ENCODE results near the gene GRK6. TPM values are rescaled to one million over a fixed set of nuclear protein-coding genes. Genes with fewer than 3 reads are reported as not detected.

GRK6 gene
- total RNA-seq, 1 donor, result 19.2 TPM

DNA sequence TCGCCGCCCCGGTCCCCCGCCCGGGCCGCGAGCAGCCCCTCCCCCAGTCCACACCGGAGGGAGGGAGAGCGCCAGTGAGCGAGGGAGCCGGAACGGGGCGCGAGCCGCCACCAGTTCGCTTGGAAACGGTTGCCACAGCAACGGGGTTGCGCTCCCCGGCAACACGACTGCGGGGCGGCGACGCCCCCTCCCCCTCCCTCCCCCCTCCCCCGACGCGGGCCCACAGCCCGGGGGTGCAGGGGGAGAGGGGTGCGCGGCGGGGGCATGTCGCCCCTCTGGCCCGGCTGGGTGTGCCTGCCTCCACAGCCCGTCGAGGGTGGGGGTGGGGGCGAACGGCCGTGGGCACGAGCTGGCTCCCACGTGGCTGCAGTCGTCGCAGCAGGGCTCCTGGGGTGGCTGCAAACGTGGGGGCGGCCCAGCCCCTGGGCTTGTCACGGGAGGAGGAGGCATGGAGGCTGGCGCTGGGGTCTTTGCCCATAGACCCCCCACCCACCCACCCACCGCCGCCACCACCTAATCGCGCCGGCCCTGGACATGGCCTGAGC, 20.7 kb downstream of the GRK6 start:
- peaks cover 15% of the 10 kb centered on the region for H3K79me2 ChIP-seq (ENCODE audit: insufficient read depth, low read length)
- peaks cover 34% of the 10 kb centered on the region for H4K20me1 ChIP-seq (ENCODE audit: insufficient read depth, low read length)
- TF ChIP-seq, protein P1, sequence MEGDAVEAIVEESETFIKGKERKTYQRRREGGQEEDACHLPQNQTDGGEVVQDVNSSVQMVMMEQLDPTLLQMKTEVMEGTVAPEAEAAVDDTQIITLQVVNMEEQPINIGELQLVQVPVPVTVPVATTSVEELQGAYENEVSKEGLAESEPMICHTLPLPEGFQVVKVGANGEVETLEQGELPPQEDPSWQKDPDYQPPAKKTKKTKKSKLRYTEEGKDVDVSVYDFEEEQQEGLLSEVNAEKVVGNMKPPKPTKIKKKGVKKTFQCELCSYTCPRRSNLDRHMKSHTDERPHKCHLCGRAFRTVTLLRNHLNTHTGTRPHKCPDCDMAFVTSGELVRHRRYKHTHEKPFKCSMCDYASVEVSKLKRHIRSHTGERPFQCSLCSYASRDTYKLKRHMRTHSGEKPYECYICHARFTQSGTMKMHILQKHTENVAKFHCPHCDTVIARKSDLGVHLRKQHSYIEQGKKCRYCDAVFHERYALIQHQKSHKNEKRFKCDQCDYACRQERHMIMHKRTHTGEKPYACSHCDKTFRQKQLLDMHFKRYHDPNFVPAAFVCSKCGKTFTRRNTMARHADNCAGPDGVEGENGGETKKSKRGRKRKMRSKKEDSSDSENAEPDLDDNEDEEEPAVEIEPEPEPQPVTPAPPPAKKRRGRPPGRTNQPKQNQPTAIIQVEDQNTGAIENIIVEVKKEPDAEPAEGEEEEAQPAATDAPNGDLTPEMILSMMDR (IDR thresholded peaks at IDR 0.05; ENCODE audit: extremely low read depth, low read depth, low read length), result no peak
- H3K36me3 ChIP-seq (ENCODE audit: insufficient read depth, low read length), result peaks cover 5% of the 10 kb centered on the region
- H3K27ac ChIP-seq (ENCODE audit: low read depth, low read length), result peak overlapping the region; percentile 25
- H3K4me1 ChIP-seq (ENCODE audit: insufficient read depth, low read length), result peaks cover 18% of the 10 kb centered on the region
- H2AFZ ChIP-seq (ENCODE audit: low read length), result no peak overlapping the region
- peak overlapping the region; percentile 97 for H3K4me2 ChIP-seq (ENCODE audit: insufficient read depth, low read length)
- no peaks in the 10 kb centered on the region for H3K27me3 ChIP-seq (ENCODE audit: insufficient read depth, low read length)
- no peaks in the 10 kb centered on the region for H3K9me3 ChIP-seq (ENCODE audit: low read depth, low read length)
- peak overlapping the region; percentile 82 for H3K4me3 ChIP-seq (ENCODE audit: insufficient read depth, low read length)
- DNase-seq (ENCODE audit: insufficient read length, low spot score, missing footprints), result peak; percentile 96

DNA sequence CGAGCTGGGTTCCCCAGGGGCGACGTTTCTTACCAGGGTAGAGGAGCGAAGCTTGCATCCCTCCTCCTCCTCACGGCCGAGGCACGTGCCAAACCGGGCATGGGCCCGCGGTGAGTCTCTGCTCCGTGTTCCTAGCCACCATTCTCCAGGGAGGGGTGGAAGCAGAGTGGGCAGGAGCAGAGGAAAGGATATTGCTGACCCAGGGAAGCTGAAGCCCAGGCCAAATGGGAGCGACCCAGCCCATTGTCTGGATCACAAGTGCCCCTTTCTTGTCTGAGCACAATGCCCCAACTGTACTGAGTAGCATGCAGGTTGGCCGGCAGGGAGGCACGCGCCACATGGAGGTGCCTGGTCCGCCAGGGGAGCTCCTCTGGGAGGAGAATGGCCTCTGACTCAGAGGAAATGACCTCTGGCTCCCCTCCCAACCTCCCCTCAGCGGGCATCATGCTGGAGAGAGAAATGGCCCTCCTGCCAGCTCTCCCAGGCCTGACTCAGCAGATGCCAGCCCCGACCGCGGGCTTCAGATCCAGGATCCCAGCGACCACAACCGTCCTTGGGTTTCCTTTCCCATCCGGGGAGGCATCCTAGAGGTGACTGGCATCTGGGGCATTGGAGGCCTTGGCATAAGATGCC, 21.3 kb downstream of the GRK6 start:
- peak overlapping the region; percentile 25 for H3K27ac ChIP-seq (ENCODE audit: low read depth, low read length)
- H3K27me3 ChIP-seq (ENCODE audit: insufficient read depth, low read length), result no peaks in the 10 kb centered on the region
- H3K36me3 ChIP-seq (ENCODE audit: insufficient read depth, low read length), result peaks cover 7% of the 10 kb centered on the region
- peak overlapping the region; percentile 82 for H3K4me3 ChIP-seq (ENCODE audit: insufficient read depth, low read length)
- peak; percentile 99 for DNase-seq (ENCODE audit: insufficient read length, low spot score, missing footprints)
- peaks cover 18% of the 10 kb centered on the region for H3K4me1 ChIP-seq (ENCODE audit: insufficient read depth, low read length)
- H3K9me3 ChIP-seq (ENCODE audit: low read depth, low read length), result no peaks in the 10 kb centered on the region
- H3K4me2 ChIP-seq (ENCODE audit: insufficient read depth, low read length), result peak overlapping the region; percentile 97
- H3K79me2 ChIP-seq (ENCODE audit: insufficient read depth, low read length), result peaks cover 15% of the 10 kb centered on the region
- TF ChIP-seq, protein P1 (IDR thresholded peaks at IDR 0.05; ENCODE audit: extremely low read depth, low read depth, low read length), result no peak
- H4K20me1 ChIP-seq (ENCODE audit: insufficient read depth, low read length), result peaks cover 40% of the 10 kb centered on the region
- H2AFZ ChIP-seq (ENCODE audit: low read length), result no peak overlapping the region

DNA sequence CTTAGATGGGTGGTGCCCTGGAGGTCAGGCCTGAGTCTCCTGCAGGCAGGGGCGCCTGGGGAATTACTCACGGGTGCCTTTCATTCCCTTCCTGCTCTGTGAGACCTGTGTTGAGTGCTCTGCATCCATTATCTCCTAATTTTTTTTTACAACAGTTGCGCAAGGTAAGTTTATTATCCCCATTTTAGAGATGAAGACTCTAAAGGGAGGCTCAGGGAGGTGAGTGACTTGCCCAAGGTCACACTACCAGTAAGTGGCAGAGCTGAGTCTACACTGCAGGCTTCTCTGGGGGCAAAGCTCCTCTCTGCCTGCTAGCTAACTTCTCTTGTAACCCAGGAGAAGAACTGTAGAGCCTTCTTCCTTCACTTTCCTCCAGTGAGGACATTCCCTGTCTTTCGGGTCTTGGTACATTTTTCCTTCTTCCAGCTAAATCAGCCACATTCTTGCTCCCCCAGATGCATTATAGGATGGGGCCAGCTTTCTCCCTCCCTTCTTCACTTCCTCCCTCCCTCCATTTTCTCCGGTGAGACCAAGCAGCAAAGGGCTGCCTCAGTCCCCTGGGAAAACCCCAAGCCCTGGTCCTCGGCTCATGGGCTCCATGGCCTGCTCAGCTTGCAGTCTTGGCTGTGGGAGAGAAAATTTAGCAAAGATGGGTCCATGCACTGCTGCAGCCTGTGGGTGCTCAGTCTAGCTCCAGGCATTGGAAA, 21.9 kb downstream of the GRK6 start:
- peaks cover 18% of the 10 kb centered on the region for H3K4me1 ChIP-seq (ENCODE audit: insufficient read depth, low read length)
- peak overlapping the region; percentile 82 for H3K4me3 ChIP-seq (ENCODE audit: insufficient read depth, low read length)
- H3K9me3 ChIP-seq (ENCODE audit: low read depth, low read length), result no peaks in the 10 kb centered on the region
- peaks cover 15% of the 10 kb centered on the region for H3K79me2 ChIP-seq (ENCODE audit: insufficient read depth, low read length)
- H2AFZ ChIP-seq (ENCODE audit: low read length), result no peak overlapping the region
- TF ChIP-seq, protein P1 (IDR thresholded peaks at IDR 0.05; ENCODE audit: extremely low read depth, low read depth, low read length), result no peak
- peak overlapping the region; percentile 25 for H3K27ac ChIP-seq (ENCODE audit: low read depth, low read length)
- H3K27me3 ChIP-seq (ENCODE audit: insufficient read depth, low read length), result no peaks in the 10 kb centered on the region
- H3K36me3 ChIP-seq (ENCODE audit: insufficient read depth, low read length), result peaks cover 7% of the 10 kb centered on the region
- peak; percentile 88 for DNase-seq (ENCODE audit: insufficient read length, low spot score, missing footprints)
- H3K4me2 ChIP-seq (ENCODE audit: insufficient read depth, low read length), result peak overlapping the region; percentile 97
- H4K20me1 ChIP-seq (ENCODE audit: insufficient read depth, low read length), result peaks cover 46% of the 10 kb centered on the region

Measured in osteoblast (primary cell).